Suprapubic skin (tissue), 4 donors: ENCODE data around the gene RMDN2. TPM values are rescaled to one million over a fixed set of nuclear protein-coding genes. Genes with fewer than 3 reads are reported as not detected.

Experiments
- DNase-seq, 2 donors: peaks; one replicate each; pipeline ENCODE4 v3.0.0-alpha.2; 2019; ENCODE audit warnings: low spot score in 2 of 2
- H3K27ac ChIP-seq: fragments of 200-600 bp; sonication (generic); one replicate; pipeline ENCODE4 v1.5.1; 2019
- H3K27me3 ChIP-seq: fragments of 200-600 bp; sonication (generic); one replicate; pipeline ENCODE4 v1.5.1; 2019
- H3K36me3 ChIP-seq: fragments of 200-600 bp; sonication (generic); one replicate; pipeline ENCODE4 v1.5.1; 2019
- H3K4me1 ChIP-seq: fragments of 200-600 bp; sonication (generic); one replicate; pipeline ENCODE4 v1.5.1; 2019
- H3K4me3 ChIP-seq: fragments of 200-600 bp; sonication (generic); one replicate; pipeline ENCODE4 v1.5.1; 2019; ENCODE audit warnings: mild to moderate bottlenecking
- H3K9me3 ChIP-seq: fragments of 200-600 bp; sonication (generic); one replicate; pipeline ENCODE4 v1.5.1; 2019
- CTCF ChIP-seq, 2 donors: fragments of 200-600 bp in 1 of 2; fragments of 450-650 bp in 1 of 2; sonication (generic) in 1 of 2; IDR thresholded peaks; one replicate each; pipeline ENCODE4 v1.5.1; 2016 to 2019; ENCODE audit warnings: antibody characterized with exemption in 2 of 2, mild to moderate bottlenecking in 1 of 2, moderate library complexity in 1 of 2
- EP300 ChIP-seq: sonication (generic); formaldehyde crosslinking; IDR thresholded peaks from one replicate; pipeline ENCODE4 v1.6.1; 2017; ENCODE audit warnings: antibody characterized with exemption
- POLR2A ChIP-seq, 2 donors: fragments of 450-650 bp; IDR thresholded peaks; one replicate each; pipeline ENCODE4 v1.6.1; 2017; ENCODE audit warnings: antibody characterized with exemption in 2 of 2, mild to moderate bottlenecking in 2 of 2, moderate library complexity in 2 of 2
- POLR2AphosphoS5 ChIP-seq, 3 donors: sonication (generic); formaldehyde crosslinking; IDR thresholded peaks; one replicate each; pipeline ENCODE4 v1.6.1; 2017; ENCODE audit warnings: antibody characterized with exemption in 3 of 3
- WGBS: methylation state at CpG from one replicate; pipeline ENCODE4 v1.1.5; 2018; 5-methylcytosine and 5-hydroxymethylcytosine counted together
- total RNA-seq, 4 donors: library from RNA; depleted of rRNA; stranded (reverse); fragments of >200 nt; gene quantifications; one replicate each; pipeline ENCODE4 v1.1.0, GENCODE V29; 2016

The RMDN2 gene
- total RNA-seq, 4 donors from 2014 or later = 4.1 to 6.3 (median 5.0) TPM

GRCh38 chr2:38065502-38066135 is 140.5 kb downstream of the RMDN2 start:
- no peaks in the 10 kb centered on the region for H3K36me3 ChIP-seq
- H3K4me3 ChIP-seq = no peak overlapping the region
- DNase-seq = no peak
- no peaks in the 10 kb centered on the region for H3K4me1 ChIP-seq
- 87% methylated on average over 6 of the region's 6 CpGs for WGBS
- no peak for TF ChIP-seq EP300
- TF ChIP-seq POLR2AphosphoS5 (IDR thresholded peaks at IDR 0.05) = no peak
- TF ChIP-seq POLR2A (IDR thresholded peaks at IDR 0.05) = no peak
- no peak for TF ChIP-seq CTCF (IDR thresholded peaks at IDR 0.05)
- no peaks in the 10 kb centered on the region for H3K9me3 ChIP-seq
- H3K27ac ChIP-seq = no peak overlapping the region
- no peaks in the 10 kb centered on the region for H3K27me3 ChIP-seq

DNA sequence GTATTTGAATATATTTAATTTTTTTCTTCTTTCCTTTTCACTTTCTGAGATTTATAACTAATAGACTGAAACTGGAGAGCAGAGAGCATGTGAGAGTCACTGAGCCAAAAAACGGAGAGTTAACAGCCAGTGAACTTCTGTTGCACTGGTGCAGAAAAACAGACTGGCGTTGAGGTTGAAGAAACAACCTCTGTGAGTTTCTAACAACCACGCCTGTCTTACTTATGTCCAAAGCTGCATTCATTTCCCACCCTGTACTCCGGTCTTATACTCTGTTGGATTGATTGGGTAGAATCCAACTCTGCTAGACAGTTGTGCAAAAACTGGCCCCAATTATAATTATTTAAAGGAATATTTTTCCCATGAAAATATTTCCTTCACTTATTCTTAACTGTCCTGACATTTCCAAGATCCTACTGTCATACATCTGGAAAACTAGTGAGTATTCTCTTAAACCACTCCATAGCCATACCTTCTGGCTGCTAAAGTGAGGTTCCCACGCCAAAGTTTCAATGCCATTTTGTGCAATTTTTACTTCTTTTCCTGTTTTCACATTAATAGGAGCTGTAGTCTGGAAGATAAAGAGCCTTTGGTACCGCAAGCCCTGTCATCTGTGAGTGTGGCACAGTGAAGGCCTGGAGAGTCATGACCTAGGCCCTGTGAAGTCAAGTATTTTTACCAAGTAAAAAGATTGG is 141.5 kb downstream of the RMDN2 start:
- H3K27me3 ChIP-seq = no peaks in the 10 kb centered on the region
- H3K4me3 ChIP-seq = no peak overlapping the region
- H3K9me3 ChIP-seq = no peaks in the 10 kb centered on the region
- DNase-seq = no peak
- no peaks in the 10 kb centered on the region for H3K36me3 ChIP-seq
- H3K27ac ChIP-seq = no peak overlapping the region
- 67% methylated on average over 6 of the region's 6 CpGs for WGBS
- H3K4me1 ChIP-seq = no peaks in the 10 kb centered on the region
- TF ChIP-seq POLR2AphosphoS5 (IDR thresholded peaks at IDR 0.05) (no peak), EP300 (no peak), CTCF (IDR thresholded peaks at IDR 0.05) (no peak), POLR2A (IDR thresholded peaks at IDR 0.05) (no peak)

Other genes with a start within 250 kb of the RMDN2 start
- 10 to 100 TPM; 10.7 to 19.6 (median 12.8) TPM for gene CYP1B1, start 150.9 kb downstream of the RMDN2 start, total RNA-seq